HUES48 (cell line): ENCODE data around the gene GABRR3.

ENCODE experiments used
- H3K27ac ChIP-seq: one replicate; pipeline ENCODE4 v1.7.0; 2013; ENCODE audit warnings: low read depth, low read length, inconsistent platforms
- H3K27me3 ChIP-seq: 2 replicates; pipeline ENCODE4 v1.6.1; 2013; ENCODE audit warnings: mild to moderate bottlenecking, low read length; ENCODE audit not compliant: control insufficient read depth, insufficient read depth
- H3K36me3 ChIP-seq: 2 replicates; pipeline ENCODE4 v1.6.1; 2013; ENCODE audit warnings: low read length; ENCODE audit not compliant: control insufficient read depth, insufficient read depth
- H3K4me1 ChIP-seq: 2 replicates; pipeline ENCODE4 v1.6.1; 2013; ENCODE audit warnings: mild to moderate bottlenecking, low read length; ENCODE audit not compliant: control insufficient read depth, insufficient read depth
- H3K4me3 ChIP-seq: 2 replicates; pipeline ENCODE4 v1.5.1; 2013; ENCODE audit warnings: mild to moderate bottlenecking, low read depth, low read length
- H3K9ac ChIP-seq: 2 replicates; pipeline ENCODE4 v1.6.1; 2013; ENCODE audit warnings: mild to moderate bottlenecking, low read depth, low read length, moderate library complexity
- H3K9me3 ChIP-seq: 2 replicates; pipeline ENCODE4 v1.6.1; 2013; ENCODE audit warnings: low read length; ENCODE audit not compliant: control insufficient read depth, insufficient read depth

The GABRR3 gene

GRCh38 chr3:98035208-98035607, at the start of gene GABRR3:
Gene GABRR3, minus strand, starts transcription at chr3:98035315. Its CDS starts 328 bp downstream, at chr3:98034987.
- Histone ChIP-seq H3K36me3 (no peaks in the 10 kb centered on the region), H3K9me3 (no peaks in the 10 kb centered on the region), H3K4me3 (no peak within 1 kb of the TSS), H3K27me3 (no peaks in the 10 kb centered on the region), H3K9ac (no peak within 1 kb of the TSS), H3K4me1 (0 out of 2 replicates have a peak, but pooled peaks cover 5% of the 10 kb centered on the region), H3K27ac (no peak within 1 kb of the TSS)

DNA sequence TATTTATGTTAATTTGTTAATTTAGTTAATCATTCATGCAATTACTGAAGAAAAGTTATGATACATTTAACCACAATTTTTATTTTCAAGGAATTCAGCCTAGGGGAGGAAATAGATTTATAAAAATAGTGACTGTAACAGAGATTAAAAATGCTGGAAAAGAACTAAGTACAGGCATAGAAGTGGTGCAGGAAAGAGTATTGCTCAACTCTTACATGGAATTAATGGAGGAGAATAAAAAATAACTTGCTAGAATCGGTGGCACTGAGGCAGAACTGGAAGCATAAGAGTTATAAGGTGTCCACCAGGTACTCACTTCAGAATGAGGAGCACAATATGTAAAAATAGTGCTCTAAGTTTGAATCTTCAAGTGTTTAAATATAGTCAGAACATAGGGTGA, 38.4 kb upstream of the GABRR3 start:
- Histone ChIP-seq H3K4me1 (no peaks in the 10 kb centered on the region), H3K36me3 (no peaks in the 10 kb centered on the region), H3K9me3 (no peaks in the 10 kb centered on the region), H3K9ac (no peak overlapping the region), H3K27me3 (no peaks in the 10 kb centered on the region), H3K27ac (no peak overlapping the region), H3K4me3 (no peak overlapping the region)

DNA sequence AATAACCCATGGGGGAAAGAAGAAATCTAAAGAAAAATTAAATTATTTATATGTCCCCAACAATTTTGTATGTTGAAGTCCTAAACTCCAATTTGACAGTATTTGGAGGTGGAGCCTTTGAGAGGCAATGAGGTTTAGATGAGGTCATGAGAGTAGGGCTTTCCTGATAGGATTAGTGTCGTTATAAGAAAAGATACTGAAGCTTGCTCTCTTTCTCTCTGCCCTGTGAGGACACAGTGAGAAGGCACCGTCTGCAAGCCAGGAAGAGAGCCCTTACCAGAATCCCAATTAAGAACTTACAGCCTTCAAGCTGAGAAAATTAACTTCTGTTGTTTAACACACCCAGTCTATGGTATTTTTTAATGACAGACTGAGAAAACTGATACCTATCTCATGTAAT, 35.7 kb upstream of the GABRR3 start:
- H3K4me1 ChIP-seq, result no peaks in the 10 kb centered on the region
- no peak overlapping the region for H3K9ac ChIP-seq
- H3K36me3 ChIP-seq, result no peaks in the 10 kb centered on the region
- H3K27ac ChIP-seq, result no peak overlapping the region
- no peaks in the 10 kb centered on the region for H3K9me3 ChIP-seq
- no peak overlapping the region for H3K4me3 ChIP-seq
- no peaks in the 10 kb centered on the region for H3K27me3 ChIP-seq

DNA sequence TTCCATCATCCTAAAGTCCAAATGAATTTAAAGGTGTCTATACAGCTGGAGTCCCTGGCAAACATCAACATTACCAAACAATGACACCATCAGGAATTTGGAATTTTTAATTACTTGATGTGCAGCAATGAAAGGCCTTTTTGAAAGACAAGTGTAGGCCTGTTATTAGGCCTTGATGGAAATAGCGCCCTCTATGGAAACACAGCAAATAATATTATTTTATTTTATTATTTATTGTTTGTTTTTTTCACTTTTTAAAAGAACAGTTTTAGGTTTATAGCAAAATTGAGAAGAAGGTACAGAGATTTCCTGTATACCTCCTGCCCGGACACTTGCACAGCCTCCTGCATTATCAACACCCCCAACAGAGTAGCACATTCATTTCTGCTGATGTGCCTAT, 33.7 kb upstream of the GABRR3 start:
- H3K27ac ChIP-seq, result no peak overlapping the region
- no peak overlapping the region for H3K4me3 ChIP-seq

GRCh38 chr3:98058244-98058960, 23.3 kb upstream of the GABRR3 start:
- no peaks in the 10 kb centered on the region for H3K9me3 ChIP-seq
- no peak overlapping the region for H3K9ac ChIP-seq
- no peak overlapping the region for H3K4me3 ChIP-seq
- no peak overlapping the region for H3K27ac ChIP-seq
- no peaks in the 10 kb centered on the region for H3K27me3 ChIP-seq
- peaks cover 5% of the 10 kb centered on the region for H3K4me1 ChIP-seq
- H3K36me3 ChIP-seq, result no peaks in the 10 kb centered on the region

More for the DNA sequence above, 33.7 kb upstream of the GABRR3 start:
- Histone ChIP-seq H3K9ac (no peak overlapping the region), H3K27me3 (no peaks in the 10 kb centered on the region), H3K36me3 (no peaks in the 10 kb centered on the region), H3K9me3 (no peaks in the 10 kb centered on the region), H3K4me1 (no peaks in the 10 kb centered on the region)

- Histone ChIP-seq H3K4me3 (no peak overlapping the region), H3K36me3 (no peaks in the 10 kb centered on the region), H3K27ac (no peak overlapping the region), H3K27me3 (no peaks in the 10 kb centered on the region), H3K9me3 (no peaks in the 10 kb centered on the region), H3K9ac (no peak overlapping the region), H3K4me1 (peaks cover 5% of the 10 kb centered on the region)
Measured at GRCh38 chr3:98057631-98058030, 22.5 kb upstream of the GABRR3 start.

GRCh38 chr3:98056035-98056434, 20.9 kb upstream of the GABRR3 start:
- Histone ChIP-seq H3K27ac (no peak overlapping the region), H3K4me1 (peaks cover 5% of the 10 kb centered on the region), H3K27me3 (no peaks in the 10 kb centered on the region), H3K36me3 (no peaks in the 10 kb centered on the region), H3K4me3 (no peak overlapping the region), H3K9me3 (no peaks in the 10 kb centered on the region), H3K9ac (no peak overlapping the region)

- Histone ChIP-seq H3K27me3 (no peaks in the 10 kb centered on the region), H3K9me3 (no peaks in the 10 kb centered on the region), H3K36me3 (no peaks in the 10 kb centered on the region)
Measured at GRCh38 chr3:98049271-98049670, 14.2 kb upstream of the GABRR3 start.

GRCh38 chr3:98048586-98048985, 13.5 kb upstream of the GABRR3 start:
- no peak overlapping the region for H3K27ac ChIP-seq
- no peaks in the 10 kb centered on the region for H3K36me3 ChIP-seq
- H3K27me3 ChIP-seq, result no peaks in the 10 kb centered on the region
- H3K4me3 ChIP-seq, result no peak overlapping the region
- H3K9me3 ChIP-seq, result no peaks in the 10 kb centered on the region
- no peaks in the 10 kb centered on the region for H3K4me1 ChIP-seq
- H3K9ac ChIP-seq, result no peak overlapping the region

More at GRCh38 chr3:98049271-98049670, 14.2 kb upstream of the GABRR3 start:
- H3K4me3 ChIP-seq, result no peak overlapping the region
- H3K4me1 ChIP-seq, result no peaks in the 10 kb centered on the region
- H3K27ac ChIP-seq, result no peak overlapping the region
- H3K9ac ChIP-seq, result no peak overlapping the region

DNA sequence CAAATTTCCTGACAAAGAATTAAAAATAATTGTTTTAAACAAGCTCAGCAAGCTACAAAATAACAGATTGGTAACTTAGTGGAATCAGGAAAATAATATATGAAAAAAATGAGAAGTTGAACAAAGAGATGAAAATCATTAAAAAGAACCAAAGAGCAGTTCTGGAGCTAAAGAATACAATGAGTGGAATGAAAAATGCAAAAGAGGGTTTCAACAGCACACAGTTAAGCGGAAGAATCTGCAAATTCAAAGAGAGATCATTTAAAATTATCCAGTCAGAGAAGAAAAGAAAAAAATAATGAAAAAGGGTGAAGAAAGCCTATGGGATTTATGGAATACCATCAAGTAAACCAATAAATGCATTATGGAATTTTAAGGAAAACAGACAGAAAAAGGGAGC, 6.2 kb upstream of the GABRR3 start:
- Histone ChIP-seq H3K27me3 (no peaks in the 10 kb centered on the region), H3K27ac (no peak overlapping the region), H3K36me3 (no peaks in the 10 kb centered on the region)

GRCh38 chr3:98039322-98040024, 4.4 kb upstream of the GABRR3 start:
- Histone ChIP-seq H3K4me3 (peak overlapping the region; percentile 80), H3K9me3 (no peaks in the 10 kb centered on the region), H3K9ac (peak overlapping the region; percentile 51), H3K27me3 (no peaks in the 10 kb centered on the region), H3K4me1 (0 out of 2 replicates have a peak, but pooled peaks cover 5% of the 10 kb centered on the region), H3K27ac (no peak overlapping the region), H3K36me3 (no peaks in the 10 kb centered on the region)

More for the DNA sequence above, 6.2 kb upstream of the GABRR3 start:
- no peak overlapping the region for H3K4me3 ChIP-seq
- H3K4me1 ChIP-seq, result no peaks in the 10 kb centered on the region
- no peak overlapping the region for H3K9ac ChIP-seq
- no peaks in the 10 kb centered on the region for H3K9me3 ChIP-seq
